Immature natural killer cell (primary cell): ENCODE data around the gene TRAPPC2. TPM values are rescaled to one million over a fixed set of nuclear protein-coding genes. Genes with fewer than 3 reads are reported as not detected.
A peak's percentile ranks its signal among the peaks of the same experiment; 100 is the strongest.
"Not testable (repeated sequence)": the region's sequence is repeated elsewhere in the genome, so short reads cannot be mapped to it uniquely, and the experiment has no call there.

ENCODE experiments used
- DNase-seq, 3 donors: peaks; one replicate each; pipeline ENCODE4 v3.0.0; 2022; ENCODE audit warnings: mixed read lengths in 1 of 3
- H3K27ac Mint-ChIP-seq, 6 donors: one replicate each; pipeline ENCODE4 v1.8.0; 2020; ENCODE audit warnings: mixed read lengths in 6 of 6, mild to moderate bottlenecking in 5 of 6, inconsistent platforms in 4 of 6, moderate library complexity in 3 of 6
- H3K27me3 Mint-ChIP-seq, 3 donors: one replicate each; pipeline ENCODE4 v1.8.0; 2020 to 2021; ENCODE audit warnings: low read depth in 3 of 3, mild to moderate bottlenecking in 3 of 3, mixed read lengths in 3 of 3, moderate library complexity in 3 of 3, inconsistent platforms in 1 of 3
- H3K36me3 Mint-ChIP-seq, 3 donors: one replicate each; pipeline ENCODE4 v1.8.0; 2020; ENCODE audit warnings: mixed read lengths in 3 of 3, inconsistent platforms in 2 of 3, mild to moderate bottlenecking in 2 of 3
- H3K4me1 Mint-ChIP-seq, 2 donors: one replicate each; pipeline ENCODE4 v1.8.0; 2020; ENCODE audit warnings: inconsistent platforms in 2 of 2, mild to moderate bottlenecking in 2 of 2, mixed read lengths in 2 of 2, moderate library complexity in 1 of 2
- H3K4me3 Mint-ChIP-seq, 5 donors: one replicate each; pipeline ENCODE4 v1.8.0; 2020; ENCODE audit warnings: mild to moderate bottlenecking in 5 of 5, mixed read lengths in 5 of 5, inconsistent platforms in 3 of 5, moderate library complexity in 3 of 5
- H3K9me3 Mint-ChIP-seq, 6 donors: one replicate each; pipeline ENCODE4 v1.8.0; 2020; ENCODE audit warnings: mild to moderate bottlenecking in 6 of 6, mixed read lengths in 6 of 6, inconsistent platforms in 4 of 6, moderate library complexity in 3 of 6
- polyA plus RNA-seq, 3 donors: library from polyadenylated mRNA; unstranded; fragments of 300-500 nt; fragmentation: Illumina TruSeq; gene quantifications; one replicate each; pipeline ENCODE4 v1.2.3, GENCODE V29; 2021

TRAPPC2 gene
- polyA plus RNA-seq, 3 donors from 2014 or later: 48.8 to 60.1 (median 55.4) TPM

DNA sequence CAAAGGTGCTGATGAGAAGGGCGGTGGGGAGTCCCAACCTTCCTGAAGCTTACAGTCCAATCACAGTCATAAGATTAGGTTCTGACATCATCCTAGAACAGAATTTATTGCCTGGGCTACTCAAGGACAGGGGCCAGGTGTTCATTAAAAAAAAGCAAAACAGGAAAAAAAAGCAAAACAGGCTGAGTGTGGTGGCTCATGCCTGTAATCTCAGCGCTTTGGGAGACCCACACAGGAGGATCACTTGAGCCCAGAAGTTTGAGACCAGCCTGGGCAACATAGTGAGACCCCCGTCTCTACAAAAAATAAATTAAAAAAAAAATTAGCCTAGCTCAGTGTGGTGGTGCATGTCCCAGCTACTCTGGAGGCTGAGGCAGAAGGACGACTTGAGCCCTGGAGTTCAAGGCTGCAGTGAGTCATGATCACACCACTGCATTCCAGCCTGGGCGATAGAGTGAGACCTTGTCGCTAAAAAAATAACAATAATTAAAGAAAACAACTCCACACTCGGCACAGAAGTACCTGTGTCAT is 42.5 kb downstream of the TRAPPC2 start:
- H3K36me3 Mint-ChIP-seq: no peaks in the 10 kb centered on the region
- H3K27me3 Mint-ChIP-seq: peaks cover 11 to 13% (median 12%) of the 10 kb centered on the region in 3 donors
- peak overlapping the region; percentile 68 to 87 (median 81) for H3K4me3 Mint-ChIP-seq
- H3K9me3 Mint-ChIP-seq: peaks cover 0 to 2% (median 0%) of the 10 kb centered on the region in 6 donors
- peak in 2 of 3 donors; percentile 26 to 28 for DNase-seq
- H3K27ac Mint-ChIP-seq: peak overlapping the region; percentile 82 to 96 (median 91)
- peaks cover 74 to 86% of the 10 kb centered on the region in 2 donors for H3K4me1 Mint-ChIP-seq

DNA sequence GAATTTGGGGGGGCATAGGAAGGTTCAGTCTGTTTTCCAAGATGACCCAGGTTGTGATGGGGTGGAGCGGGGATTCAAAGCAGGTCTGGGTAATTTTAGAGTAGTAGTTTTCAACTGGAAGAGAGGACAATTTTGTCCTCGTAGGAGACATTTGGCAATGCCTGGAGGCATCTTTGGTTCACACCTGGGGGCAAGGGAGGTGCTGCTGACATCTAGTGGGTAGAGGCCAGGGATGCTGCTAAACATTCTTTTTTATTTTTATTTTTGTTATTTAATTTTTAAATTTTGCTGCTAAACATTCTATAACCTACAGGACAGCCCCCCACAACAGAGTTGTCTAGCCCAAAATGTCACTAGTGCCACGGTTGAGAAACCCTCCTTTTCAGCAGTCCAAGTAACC is 43.6 kb downstream of the TRAPPC2 start:
- Mint-ChIP-seq H3K9me3 (peaks cover 0 to 2% (median 0%) of the 10 kb centered on the region in 6 donors), H3K4me3 (peak overlapping the region; percentile 90 to 95 (median 94)), H3K4me1 (peaks cover 66 to 77% of the 10 kb centered on the region in 2 donors), H3K36me3 (no peaks in the 10 kb centered on the region), H3K27ac (peak overlapping the region; percentile 93 to 98 (median 96)), H3K27me3 (peaks cover 9 to 13% (median 12%) of the 10 kb centered on the region in 3 donors)
- peak in 1 of 3 donors; percentile 15 for DNase-seq

DNA sequence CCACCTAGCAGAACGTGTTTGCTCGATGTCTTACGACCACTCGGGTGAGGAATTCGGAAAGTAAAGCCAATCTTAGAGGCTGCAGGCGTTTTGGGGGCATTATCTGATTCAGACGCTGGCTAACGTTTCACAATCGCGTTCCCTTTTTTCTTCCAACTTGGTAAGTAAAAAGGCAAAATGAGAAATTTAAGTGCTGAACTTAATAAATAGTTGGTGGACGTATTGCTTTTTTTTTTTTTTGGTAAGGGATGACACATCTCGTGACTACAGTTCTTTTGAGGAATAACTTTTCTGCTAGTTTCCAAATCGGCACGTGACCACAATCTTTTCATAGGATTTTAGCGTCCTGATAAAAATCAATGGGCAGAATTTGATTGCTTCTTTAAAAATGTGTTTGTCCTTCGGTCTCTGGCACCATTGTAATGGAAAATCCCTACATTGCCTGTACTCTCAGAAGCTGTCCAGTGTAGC is 44.6 kb downstream of the TRAPPC2 start:
- peaks cover 61 to 74% of the 10 kb centered on the region in 2 donors for H3K4me1 Mint-ChIP-seq
- H3K9me3 Mint-ChIP-seq: peaks cover 0 to 2% (median 0%) of the 10 kb centered on the region in 6 donors
- no peak for DNase-seq
- peak overlapping the region; percentile 93 to 98 (median 96) for H3K27ac Mint-ChIP-seq
- H3K27me3 Mint-ChIP-seq: peaks cover 9 to 15% (median 13%) of the 10 kb centered on the region in 3 donors
- H3K4me3 Mint-ChIP-seq: peak overlapping the region; percentile 90 to 95 (median 94)
- no peaks in the 10 kb centered on the region for H3K36me3 Mint-ChIP-seq

DNA sequence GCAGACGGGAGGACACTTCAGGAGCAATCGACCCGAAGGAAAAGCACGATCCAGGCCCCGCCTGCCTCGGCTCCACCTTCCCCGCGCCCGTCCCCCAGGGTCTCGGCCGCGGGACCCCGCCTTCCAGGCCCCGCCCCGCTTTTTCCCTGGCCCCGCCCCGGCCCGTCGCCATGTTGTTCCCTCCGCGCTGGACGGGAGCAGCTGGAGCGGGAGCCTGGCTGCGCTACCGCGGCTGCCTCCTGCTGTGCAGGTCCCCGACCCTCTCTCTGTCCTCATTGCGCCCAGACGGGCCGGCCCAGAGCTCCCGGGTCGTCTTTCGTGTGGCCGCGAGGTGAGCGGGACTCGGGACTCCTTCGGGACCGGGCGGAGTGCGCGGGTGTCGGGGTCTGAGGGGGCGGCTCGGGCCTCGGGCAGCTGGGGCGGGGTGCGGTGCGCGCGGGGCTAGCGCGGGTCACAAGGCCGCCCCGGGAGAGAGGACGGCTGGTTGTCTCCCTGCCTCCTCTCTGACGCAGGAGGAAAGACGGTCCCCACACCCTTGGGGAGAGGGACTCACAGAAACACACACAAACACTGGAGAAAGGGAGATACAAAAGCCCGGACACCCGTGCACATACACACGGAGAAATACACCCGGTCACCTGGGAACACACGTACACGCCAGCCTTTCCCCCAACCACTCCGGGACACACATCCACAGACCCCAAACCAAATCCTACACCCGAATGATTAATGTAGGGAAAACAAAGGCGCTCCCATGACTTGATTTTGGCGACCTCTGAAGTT is 45.3 kb downstream of the TRAPPC2 start, which contains the start of gene RAB9A:
TSS of gene RAB9A (plus strand) at position 171 of the 783 bp plus-strand sequence. CDS start 19,619 bp downstream, outside the sequence.
- peak; percentile 74 to 80 (median 80) for DNase-seq
- H3K9me3 Mint-ChIP-seq: peaks cover 0 to 2% (median 0%) of the 10 kb centered on the region in 6 donors
- peaks cover 55 to 68% of the 10 kb centered on the region in 2 donors for H3K4me1 Mint-ChIP-seq
- H3K36me3 Mint-ChIP-seq: no peaks in the 10 kb centered on the region
- peak within 1 kb of the TSS; percentile 93 to 98 (median 96) for H3K27ac Mint-ChIP-seq
- H3K27me3 Mint-ChIP-seq: peaks cover 9 to 15% (median 13%) of the 10 kb centered on the region in 3 donors
- peak within 1 kb of the TSS; percentile 90 to 95 (median 94) for H3K4me3 Mint-ChIP-seq

DNA sequence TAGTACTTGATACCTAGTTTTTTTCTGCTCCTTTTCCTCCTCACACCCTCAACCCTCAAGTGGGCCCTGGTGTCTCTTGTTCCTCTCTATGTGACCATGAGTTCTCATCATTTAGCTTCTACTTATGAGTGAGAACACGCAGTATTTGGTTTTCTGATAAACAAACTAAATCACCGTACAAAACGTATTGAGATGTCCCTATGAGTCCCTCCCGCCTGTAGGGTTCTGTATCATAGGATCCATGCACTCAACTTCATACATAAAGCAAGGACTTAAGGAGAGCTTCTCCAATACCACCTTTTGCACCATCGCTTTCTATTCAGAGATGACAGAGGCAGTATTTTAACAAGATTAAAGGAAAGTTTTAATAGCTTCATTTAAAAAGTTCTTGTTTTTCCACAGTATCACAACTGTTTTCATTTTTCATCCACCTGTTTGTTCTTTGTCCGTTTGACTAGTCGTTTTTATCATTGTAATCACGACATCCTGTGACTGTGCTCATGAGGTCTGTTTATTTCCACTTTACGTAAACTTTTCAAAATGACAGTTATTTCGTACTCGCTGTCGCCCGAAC is 45.9 kb downstream of the TRAPPC2 start:
- Mint-ChIP-seq H3K9me3 (peaks cover 0 to under 1% (median 0%) of the 10 kb centered on the region in 6 donors), H3K27ac (peak overlapping the region; percentile 93 to 98 (median 96)), H3K36me3 (no peaks in the 10 kb centered on the region), H3K4me3 (peak overlapping the region; percentile 90 to 95 (median 94)), H3K4me1 (peaks cover 49 to 61% of the 10 kb centered on the region in 2 donors), H3K27me3 (peaks cover 9 to 15% (median 13%) of the 10 kb centered on the region in 3 donors)
- peak; percentile 14 to 50 (median 28) for DNase-seq

DNA sequence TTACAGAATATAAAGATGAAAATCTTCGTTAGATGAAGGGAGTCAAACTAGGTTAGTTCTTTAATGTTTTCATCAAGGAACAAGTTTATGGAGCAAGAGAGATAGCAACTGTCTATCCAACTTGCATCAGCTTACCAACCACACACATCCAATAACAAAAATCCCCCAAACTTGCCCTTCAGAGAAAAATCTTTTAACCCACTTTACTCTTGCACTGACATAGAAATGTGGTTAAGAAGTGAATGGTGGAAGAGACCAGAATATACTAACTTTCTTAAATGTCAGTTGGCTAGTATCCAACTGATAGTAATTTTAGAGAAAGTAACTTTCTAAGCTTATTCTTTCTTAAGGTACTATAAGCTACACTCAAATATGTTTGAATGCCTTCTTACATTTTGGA is 47.2 kb downstream of the TRAPPC2 start:
- no peaks in the 10 kb centered on the region for H3K36me3 Mint-ChIP-seq
- no peak for DNase-seq
- peak overlapping the region in 1 of 5 donors; percentile 6 for H3K4me3 Mint-ChIP-seq
- H3K9me3 Mint-ChIP-seq: no peaks in the 10 kb centered on the region
- peaks cover 8 to 15% (median 9%) of the 10 kb centered on the region in 3 donors for H3K27me3 Mint-ChIP-seq
- H3K4me1 Mint-ChIP-seq: peaks cover 37 to 48% of the 10 kb centered on the region in 2 donors
- H3K27ac Mint-ChIP-seq: peak overlapping the region in 3 of 6 donors; percentile 62 to 96 (median 93)

DNA sequence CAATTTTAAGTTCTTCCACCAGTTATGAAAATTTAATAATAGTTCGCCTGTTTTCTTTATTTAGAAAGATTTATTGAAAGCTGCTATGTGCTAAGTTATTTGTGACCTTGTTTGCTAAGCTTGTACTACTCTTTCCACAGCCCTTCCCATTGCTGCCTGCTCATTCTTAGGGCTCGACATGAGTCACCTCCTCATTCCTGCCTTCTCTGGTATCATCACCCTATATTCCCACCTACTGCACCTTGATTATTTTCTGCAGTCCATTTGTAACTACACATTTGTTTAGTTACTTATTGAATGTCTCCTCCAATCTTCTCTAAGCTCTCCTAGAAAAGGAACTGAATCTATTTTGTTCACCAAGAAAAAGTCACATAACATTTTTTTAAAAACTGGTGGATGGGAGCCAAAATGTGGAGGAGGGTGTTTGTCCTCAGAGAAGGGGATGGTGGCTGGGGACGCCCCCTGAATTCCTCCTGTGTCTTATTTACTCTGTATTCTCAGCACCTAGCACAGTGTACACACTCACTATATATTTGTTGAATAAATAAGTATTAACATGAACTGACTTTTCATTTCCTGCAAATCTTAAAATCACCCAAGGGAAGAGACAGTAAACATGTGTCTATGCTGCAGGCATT is 49.2 kb downstream of the TRAPPC2 start:
- peaks cover 7 to 12% (median 8%) of the 10 kb centered on the region in 3 donors for H3K27me3 Mint-ChIP-seq
- no peak overlapping the region for H3K4me3 Mint-ChIP-seq
- peak overlapping the region in 1 of 6 donors; percentile 0 for H3K27ac Mint-ChIP-seq
- no peak for DNase-seq
- peaks cover 24 to 31% of the 10 kb centered on the region in 2 donors for H3K4me1 Mint-ChIP-seq
- H3K36me3 Mint-ChIP-seq: peaks cover 0 to 13% (median 0%) of the 10 kb centered on the region in 3 donors
- H3K9me3 Mint-ChIP-seq: no peaks in the 10 kb centered on the region

DNA sequence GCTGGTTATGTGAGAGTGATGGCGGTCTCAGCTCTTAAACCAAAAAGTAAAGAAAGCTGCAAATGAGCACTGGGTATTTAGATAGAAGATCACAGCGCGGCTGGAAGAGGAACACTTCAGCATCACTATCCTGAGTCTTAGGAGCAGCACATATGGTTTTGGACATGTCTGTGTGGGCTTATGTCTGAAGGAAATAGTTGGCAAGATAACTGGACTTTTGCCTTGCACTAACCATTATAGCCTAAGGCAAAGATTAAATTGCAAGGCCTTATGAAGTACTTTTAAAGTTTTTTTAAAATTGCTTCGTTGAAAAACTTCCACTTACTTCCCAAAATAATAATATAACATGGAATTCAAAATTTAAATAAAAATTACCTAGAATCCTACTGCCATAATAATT is 50.1 kb downstream of the TRAPPC2 start:
- Mint-ChIP-seq H3K4me1 (peaks cover 19 to 26% of the 10 kb centered on the region in 2 donors), H3K36me3 (peaks cover 0 to 13% (median 0%) of the 10 kb centered on the region in 3 donors), H3K27ac (no peak overlapping the region), H3K4me3 (no peak overlapping the region), H3K27me3 (peaks cover 3 to 10% (median 5%) of the 10 kb centered on the region in 3 donors), H3K9me3 (peaks cover 0 to under 1% (median 0%) of the 10 kb centered on the region in 6 donors)
- no peak for DNase-seq

DNA sequence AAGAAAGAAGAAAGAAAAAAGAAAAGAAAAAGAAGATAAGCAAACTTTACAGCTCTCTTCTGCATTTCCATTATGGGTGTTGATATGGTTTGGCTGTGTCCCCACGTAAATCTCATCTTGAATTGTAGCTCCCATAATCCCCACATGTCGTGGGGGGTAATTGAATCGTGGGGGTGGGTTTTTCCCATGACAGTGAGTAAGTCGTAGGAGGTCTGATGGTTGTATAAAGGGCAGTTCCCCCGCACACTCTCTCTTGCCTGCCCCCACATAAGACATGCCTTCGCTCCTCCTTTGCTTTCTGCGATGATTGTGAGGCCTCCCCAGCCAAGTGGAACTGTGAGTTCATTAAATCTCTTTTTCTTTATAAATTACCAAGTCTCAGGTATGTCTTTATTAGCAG is 52.8 kb downstream of the TRAPPC2 start:
- peaks cover 1 to 3% (median 2%) of the 10 kb centered on the region in 3 donors for H3K27me3 Mint-ChIP-seq
- H3K36me3 Mint-ChIP-seq: peaks cover 0 to 13% (median 0%) of the 10 kb centered on the region in 3 donors
- H3K27ac Mint-ChIP-seq: no peak overlapping the region
- peaks cover 0 to 2% (median 0%) of the 10 kb centered on the region in 6 donors for H3K9me3 Mint-ChIP-seq
- peaks cover 11 to 16% of the 10 kb centered on the region in 2 donors for H3K4me1 Mint-ChIP-seq
- no peak overlapping the region for H3K4me3 Mint-ChIP-seq
- DNase-seq: no peak

DNA sequence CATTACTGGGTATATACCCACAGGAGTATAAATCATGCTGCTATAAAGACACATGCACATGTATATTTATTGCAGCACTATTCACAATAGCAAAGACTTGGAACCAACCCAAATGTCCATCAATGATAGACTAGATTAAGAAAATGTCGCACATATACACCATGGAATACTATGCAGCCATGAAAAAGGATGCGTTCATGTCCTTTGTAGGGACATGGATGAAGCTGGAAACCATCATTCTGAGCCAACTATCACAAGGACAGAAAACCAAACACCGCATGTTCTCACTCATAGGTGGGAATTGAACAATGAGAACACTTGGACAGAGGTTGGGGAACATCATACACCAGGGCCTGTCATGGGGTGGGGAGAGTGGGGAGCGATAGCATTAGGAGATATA is 54.7 kb downstream of the TRAPPC2 start:
- peaks cover 0 to 16% (median 0%) of the 10 kb centered on the region in 3 donors for H3K36me3 Mint-ChIP-seq

DNA sequence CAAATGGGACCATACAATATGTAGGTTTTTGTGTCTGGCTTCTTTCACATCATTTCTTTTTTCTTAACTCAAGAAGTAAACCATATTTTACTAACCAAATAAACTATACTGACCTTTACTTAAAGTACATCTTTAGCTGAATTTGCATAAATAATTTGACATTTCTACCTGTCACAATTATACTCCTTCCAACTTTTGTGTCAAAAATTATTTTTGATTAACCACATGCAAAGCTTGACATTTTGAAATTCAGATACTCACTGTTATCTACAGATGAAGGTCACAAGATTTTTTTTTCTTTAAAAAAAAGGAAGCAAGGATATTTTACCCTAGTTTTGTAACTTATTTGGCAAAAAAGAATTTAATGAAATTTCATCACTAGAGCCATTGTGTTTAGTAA is 57.5 kb downstream of the TRAPPC2 start:
- H3K4me3 Mint-ChIP-seq: no peak overlapping the region
- DNase-seq: no peak
- H3K36me3 Mint-ChIP-seq: peaks cover 0 to 22% (median 10%) of the 10 kb centered on the region in 3 donors
- no peaks in the 10 kb centered on the region for H3K27me3 Mint-ChIP-seq
- H3K4me1 Mint-ChIP-seq: peaks cover 4 to 7% of the 10 kb centered on the region in 2 donors
- peaks cover 0 to 2% (median 0%) of the 10 kb centered on the region in 6 donors for H3K9me3 Mint-ChIP-seq
- H3K27ac Mint-ChIP-seq: no peak overlapping the region

More for the DNA sequence above, 54.7 kb downstream of the TRAPPC2 start:
- H3K4me1 Mint-ChIP-seq, H3K4me3 Mint-ChIP-seq, H3K27ac Mint-ChIP-seq, DNase-seq, H3K9me3 Mint-ChIP-seq, H3K27me3 Mint-ChIP-seq: not testable (repeated sequence)

DNA sequence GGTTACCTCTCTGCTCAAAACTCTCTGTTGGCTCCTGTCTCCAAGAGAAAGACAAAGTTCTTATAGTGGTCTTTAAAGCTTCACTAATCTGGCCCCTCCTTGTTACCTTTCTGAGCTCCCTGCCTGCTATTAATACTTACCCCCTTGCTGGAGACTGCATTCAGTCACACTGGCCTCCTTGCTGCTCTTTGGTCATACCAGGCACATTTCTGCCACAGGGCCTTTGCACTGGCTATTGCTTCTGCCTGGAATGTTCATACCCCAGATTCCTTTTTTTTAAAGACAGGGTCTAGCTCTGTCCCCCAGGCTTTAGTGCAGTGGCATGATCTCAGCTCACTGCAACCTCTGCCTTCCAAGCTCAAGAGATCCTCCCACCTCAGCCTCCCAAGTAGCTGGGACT is 61.4 kb downstream of the TRAPPC2 start:
- H3K9me3 Mint-ChIP-seq: no peaks in the 10 kb centered on the region
- H3K4me1 Mint-ChIP-seq: peaks cover 6 to 8% of the 10 kb centered on the region in 2 donors
- no peak overlapping the region for H3K4me3 Mint-ChIP-seq
- H3K36me3 Mint-ChIP-seq: peaks cover 12 to 32% (median 21%) of the 10 kb centered on the region in 3 donors
- no peak overlapping the region for H3K27ac Mint-ChIP-seq
- no peak for DNase-seq
- peaks cover 0 to 7% (median 7%) of the 10 kb centered on the region in 3 donors for H3K27me3 Mint-ChIP-seq

DNA sequence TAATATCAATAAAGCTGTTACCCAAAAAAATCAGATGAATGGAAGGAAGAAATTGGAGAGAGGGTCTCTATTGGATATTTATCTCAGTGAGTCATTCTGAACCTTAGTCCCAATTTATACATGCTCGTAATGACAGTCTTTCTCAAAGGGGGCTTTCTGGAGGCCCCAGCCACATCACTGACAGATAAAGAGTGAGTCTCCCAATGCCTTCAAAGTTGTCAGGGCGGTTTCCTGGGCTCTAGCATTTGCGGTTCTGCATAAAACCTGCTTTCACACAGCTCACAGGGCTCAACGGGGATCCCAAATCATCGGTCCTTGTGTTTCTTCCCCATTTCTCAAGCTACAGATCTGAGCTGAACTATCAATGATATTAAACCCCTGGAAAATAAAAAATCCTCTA is 64.2 kb downstream of the TRAPPC2 start:
- no peak overlapping the region for H3K4me3 Mint-ChIP-seq
- no peaks in the 10 kb centered on the region for H3K9me3 Mint-ChIP-seq
- H3K4me1 Mint-ChIP-seq: peaks cover 8% of the 10 kb centered on the region in 2 donors
- H3K27ac Mint-ChIP-seq: no peak overlapping the region
- peaks cover 0 to 9% (median 7%) of the 10 kb centered on the region in 3 donors for H3K27me3 Mint-ChIP-seq
- no peak for DNase-seq
- H3K36me3 Mint-ChIP-seq: peaks cover 12 to 33% (median 21%) of the 10 kb centered on the region in 3 donors
